ENCODE measurements around the gene ATXN10. TPM values are rescaled to one million over a fixed set of nuclear protein-coding genes. Genes with fewer than 3 reads are reported as not detected.

The ATXN10 gene
- total and polyA plus RNA-seq, 2 of the 8 experiments (the other 6 are each of a cell fraction or from before 2014, with no cell fraction given): 134 to 210 TPM

- TF ChIP-seq SIN3A (conservative IDR thresholded peaks at IDR 0.05 in 1 of 2, IDR thresholded peaks at IDR 0.05 in 1 of 2; ENCODE audit: low read depth in 1 of 2, low read length in 2 of 2) (0 out of 4 replicates have a peak, but pooled peaks of 1 of the 2 experiments have one; percentile 8), EP300 (IDR thresholded peaks at IDR 0.05; ENCODE audit: borderline replicate concordance in 1 of 2, low read depth in 2 of 2, low read length in 2 of 2) (0 out of 3 replicates have a peak, but pooled peaks of 1 of the 2 experiments have one; percentile 13), SAP30 (IDR thresholded peaks at IDR 0.05; ENCODE audit: insufficient read depth, insufficient replicate concordance, low read length) (peak; percentile 12), SIX5 (IDR thresholded peaks at IDR 0.05; ENCODE audit: low read depth, low read length) (no peak)
Measured at GRCh38 chr22:45670981-45671782, 452 bp upstream of the ATXN10 start (continued).

Measured in H1 (cell line).